HG02759 (cell line): Measurements from ENCODE around the gene TPBG.

ENCODE experiments used
- ATAC-seq: cut with Tn5 transposase; IDR thresholded peaks from one replicate; pipeline ENCODE4 v1.9.1; 2021; ENCODE audit warnings: mild to moderate bottlenecking, moderate library complexity; ENCODE audit not compliant: unreplicated experiment

Gene TPBG

DNA sequence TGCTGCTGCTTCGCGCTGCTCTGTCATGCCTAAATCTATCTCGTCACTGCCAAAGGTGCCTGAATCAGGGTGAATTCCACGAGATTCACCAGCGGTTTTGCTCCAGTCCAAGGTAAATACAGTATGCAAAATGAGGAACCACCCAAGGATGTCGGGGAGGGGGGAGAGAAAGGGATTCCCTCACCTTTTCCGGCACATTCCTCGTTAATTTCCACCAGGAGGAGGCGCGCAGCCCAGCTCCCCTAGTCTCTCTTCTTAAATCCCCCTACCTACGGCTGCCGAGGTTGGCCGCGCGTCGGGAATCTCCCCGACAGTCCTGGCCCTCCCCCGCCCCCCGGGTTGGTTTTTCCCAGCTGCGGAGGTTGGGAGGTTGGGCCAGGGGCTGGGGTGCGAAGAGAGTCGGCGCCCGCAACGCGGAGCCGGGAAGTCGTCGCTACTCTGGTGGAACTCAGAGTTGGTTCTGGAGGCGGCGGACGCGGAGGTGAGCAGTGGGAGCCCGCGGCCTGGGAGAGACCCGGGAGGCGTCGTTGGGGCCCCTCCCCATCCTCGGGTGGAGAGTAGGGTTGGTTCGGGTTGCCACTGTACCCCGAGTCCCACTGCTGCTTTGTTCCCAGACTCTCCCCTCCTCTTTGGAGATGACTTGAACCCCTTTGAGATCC is at the start of gene TPBG:
TSS of gene TPBG (plus strand) at position 390 of the 659 bp plus-strand sequence. CDS start 1,145 bp downstream, outside the sequence.
- ATAC-seq, result peak; percentile 50

GRCh38 chr6:82322386-82322785 is 41.2 kb upstream of the TPBG start:
- ATAC-seq, result no peak

GRCh38 chr6:82329766-82330165 is 33.9 kb upstream of the TPBG start:
- no peak for ATAC-seq

GRCh38 chr6:82330171-82330804 is 33.3 kb upstream of the TPBG start:
- ATAC-seq, result no peak

GRCh38 chr6:82331031-82331773 is 32.4 kb upstream of the TPBG start:
- ATAC-seq, result no peak

GRCh38 chr6:82333781-82334180 is 29.8 kb upstream of the TPBG start:
- ATAC-seq, result no peak

DNA sequence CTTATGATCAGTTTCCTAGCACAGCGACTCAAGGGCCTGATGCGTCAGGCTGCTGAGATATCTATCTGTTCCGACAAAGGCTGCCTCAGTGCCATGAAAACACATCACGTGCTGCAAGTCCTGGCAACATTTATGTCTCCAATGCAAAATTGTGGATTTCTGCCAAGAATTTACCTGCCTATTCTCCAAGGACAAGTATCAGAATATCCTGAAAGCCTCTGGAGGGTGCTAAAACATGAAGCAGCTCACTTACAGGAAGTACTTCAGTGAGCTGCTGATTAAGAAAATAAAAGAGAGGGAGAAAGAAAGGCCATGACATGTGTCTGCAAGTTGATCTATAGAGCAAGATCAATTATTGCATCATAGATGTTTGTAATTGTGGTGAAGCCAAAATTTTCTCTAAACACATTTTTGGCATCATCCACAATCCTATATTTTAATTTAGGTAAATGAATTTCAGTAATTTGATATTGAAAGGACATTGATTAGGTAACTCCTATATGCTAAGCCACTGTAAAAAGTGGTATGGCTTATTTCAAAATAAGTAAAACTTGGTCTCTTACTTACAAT is 25.8 kb upstream of the TPBG start:
- no peak for ATAC-seq

- ATAC-seq, result no peak
Measured at GRCh38 chr6:82348130-82348529, 15.5 kb upstream of the TPBG start.

GRCh38 chr6:82353848-82354247 is 9.8 kb upstream of the TPBG start:
- ATAC-seq, result no peak

DNA sequence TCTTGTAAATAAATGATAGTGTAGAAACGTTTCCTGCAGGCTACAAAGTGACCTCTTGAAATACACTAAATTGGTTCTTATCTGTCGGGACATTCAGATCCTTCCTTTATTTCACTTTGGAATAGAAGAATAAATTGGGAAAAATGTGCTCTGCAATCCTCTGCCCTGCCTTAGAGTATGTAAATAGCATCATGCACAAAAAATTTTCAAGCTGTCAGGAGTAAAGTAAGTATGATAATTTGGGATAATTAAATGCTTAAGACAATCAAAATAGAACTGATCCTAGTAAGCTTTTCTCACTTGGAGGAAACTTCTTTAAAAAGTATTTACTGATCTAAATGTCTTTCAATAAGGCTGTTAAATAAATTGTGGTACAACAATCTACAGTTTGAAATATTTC is 3.1 kb upstream of the TPBG start:
- ATAC-seq, result no peak

DNA sequence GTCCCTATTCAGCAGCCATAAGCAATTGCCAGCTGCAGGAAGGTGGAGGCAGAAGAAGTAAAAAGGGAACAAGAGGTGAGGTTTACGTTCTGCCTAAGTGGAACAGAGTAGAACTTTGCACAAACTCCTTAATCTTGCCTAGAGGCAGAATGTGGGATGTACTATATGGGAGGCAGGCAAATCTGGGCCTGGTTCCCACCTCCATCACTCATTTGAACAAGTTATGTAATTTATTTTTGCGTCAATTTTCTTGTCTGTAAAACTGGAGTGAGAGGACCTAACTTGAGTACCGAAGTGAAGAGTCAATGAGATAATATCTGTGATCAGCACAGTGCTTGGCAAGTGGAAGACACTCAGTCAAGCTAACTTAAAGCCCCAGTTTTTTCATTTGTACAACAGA is 2.0 kb upstream of the TPBG start:
- no peak for ATAC-seq

DNA sequence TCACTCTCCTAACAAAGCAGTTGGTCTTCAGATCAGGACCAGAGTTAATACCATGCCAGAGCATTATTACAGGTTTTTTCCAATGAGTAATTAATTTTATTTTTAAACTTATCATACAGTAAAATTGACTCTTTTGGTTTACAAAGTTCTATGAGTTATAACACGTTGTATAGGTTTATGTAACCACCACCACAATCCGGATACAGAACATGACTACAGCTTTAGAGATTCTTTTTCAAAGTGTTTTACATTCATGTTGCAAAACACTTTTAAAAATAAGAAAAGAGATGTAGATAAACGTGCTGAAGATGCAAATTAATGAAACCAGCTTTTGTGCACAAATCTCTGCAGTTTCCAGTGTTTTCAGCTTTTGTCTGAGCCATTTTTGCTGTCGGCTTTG is 1.5 kb upstream of the TPBG start:
- ATAC-seq, result no peak

DNA sequence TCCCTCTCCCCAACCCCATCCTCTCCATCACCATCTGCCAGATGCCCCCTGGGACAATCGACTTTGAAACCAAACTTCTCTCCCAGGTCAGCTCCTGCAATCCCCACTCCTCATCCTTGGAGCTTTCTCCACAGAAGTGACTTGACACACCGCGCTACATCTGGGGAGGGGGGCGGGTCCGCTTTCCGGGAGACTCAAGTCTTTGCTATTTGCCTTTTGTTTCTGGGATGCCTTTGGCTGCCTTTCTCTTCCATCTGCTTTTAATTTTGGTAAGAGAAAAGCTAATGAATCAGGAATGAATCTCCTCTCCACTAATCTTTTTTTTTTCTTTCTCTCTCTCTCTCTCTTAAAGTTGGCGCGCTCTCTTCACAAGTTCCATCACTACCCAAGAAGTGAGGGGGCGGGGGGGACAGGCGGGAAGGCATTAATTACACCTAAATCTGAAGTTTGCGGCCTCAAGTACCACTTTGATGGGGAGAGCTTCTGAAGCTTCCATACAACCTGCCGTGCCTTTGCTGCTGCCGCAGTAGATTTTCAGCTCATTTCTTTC is 664 bp upstream of the TPBG start:
- ATAC-seq, result no peak

DNA sequence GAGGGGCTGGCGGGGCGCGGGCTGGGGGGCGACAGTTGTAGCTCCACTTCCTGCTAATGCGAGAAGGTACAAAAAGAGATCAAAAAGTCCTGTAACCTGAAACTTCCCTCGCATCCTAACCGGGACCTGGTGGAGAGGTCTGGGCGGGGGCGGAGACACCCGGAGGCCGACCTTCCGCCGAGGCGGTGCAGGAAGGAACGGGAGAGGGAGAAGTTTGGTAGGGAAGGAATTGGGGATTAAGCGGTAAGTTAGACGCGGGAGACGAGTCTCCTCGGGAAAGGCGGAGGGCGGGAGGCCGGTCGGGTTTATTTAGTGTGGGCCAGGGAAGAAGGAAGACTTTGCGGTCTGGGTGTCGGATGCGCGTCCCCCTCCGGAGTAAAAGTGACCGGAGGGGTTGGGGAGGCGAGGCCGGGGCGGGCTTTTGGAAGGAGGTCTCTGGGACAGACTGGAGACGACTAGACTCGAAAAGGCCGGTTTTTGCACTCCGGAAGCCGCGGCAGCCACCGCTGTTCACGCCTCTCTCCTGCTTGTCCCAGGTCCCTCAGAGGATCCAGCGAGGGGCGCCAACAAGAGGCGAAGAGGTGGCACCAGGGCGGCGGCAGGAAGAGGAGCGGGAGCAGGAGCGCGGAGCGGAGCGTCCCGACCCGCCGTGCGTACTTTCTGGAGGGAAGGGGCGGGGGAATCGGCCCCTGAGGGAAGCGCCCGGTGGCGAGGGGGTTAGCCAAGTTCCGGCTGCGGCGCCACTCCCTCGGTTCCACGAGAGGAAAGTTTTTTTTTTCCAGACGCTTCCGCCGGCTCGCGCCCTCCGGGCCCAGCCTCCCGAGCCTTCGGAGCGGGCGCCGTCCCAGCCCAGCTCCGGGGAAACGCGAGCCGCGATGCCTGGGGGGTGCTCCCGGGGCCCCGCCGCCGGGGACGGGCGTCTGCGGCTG is 734 bp downstream of the TPBG start:
- peak; percentile 39 for ATAC-seq

DNA sequence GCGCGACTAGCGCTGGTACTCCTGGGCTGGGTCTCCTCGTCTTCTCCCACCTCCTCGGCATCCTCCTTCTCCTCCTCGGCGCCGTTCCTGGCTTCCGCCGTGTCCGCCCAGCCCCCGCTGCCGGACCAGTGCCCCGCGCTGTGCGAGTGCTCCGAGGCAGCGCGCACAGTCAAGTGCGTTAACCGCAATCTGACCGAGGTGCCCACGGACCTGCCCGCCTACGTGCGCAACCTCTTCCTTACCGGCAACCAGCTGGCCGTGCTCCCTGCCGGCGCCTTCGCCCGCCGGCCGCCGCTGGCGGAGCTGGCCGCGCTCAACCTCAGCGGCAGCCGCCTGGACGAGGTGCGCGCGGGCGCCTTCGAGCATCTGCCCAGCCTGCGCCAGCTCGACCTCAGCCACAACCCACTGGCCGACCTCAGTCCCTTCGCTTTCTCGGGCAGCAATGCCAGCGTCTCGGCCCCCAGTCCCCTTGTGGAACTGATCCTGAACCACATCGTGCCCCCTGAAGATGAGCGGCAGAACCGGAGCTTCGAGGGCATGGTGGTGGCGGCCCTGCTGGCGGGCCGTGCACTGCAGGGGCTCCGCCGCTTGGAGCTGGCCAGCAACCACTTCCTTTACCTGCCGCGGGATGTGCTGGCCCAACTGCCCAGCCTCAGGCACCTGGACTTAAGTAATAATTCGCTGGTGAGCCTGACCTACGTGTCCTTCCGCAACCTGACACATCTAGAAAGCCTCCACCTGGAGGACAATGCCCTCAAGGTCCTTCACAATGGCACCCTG is 1.6 kb downstream of the TPBG start:
- peak; percentile 27 for ATAC-seq

DNA sequence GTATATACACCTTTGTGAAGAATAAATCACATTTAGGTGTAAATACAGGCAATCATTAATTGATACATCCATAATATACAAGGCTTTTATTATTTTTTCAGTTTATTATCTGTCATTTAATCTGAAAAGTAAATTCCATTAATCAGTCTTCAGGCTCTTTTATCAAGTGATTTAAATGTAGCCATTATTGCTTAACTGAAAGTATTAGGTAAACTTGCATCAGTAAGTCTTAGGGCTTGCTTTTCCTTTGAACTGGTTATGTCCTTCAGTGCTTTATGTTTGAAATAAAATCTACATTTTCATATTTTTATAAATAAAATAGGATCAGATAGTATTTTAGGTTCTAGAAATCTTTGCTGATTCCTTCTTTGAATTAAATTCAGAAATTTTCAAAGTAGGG is 4.1 kb downstream of the TPBG start:
- no peak for ATAC-seq

GRCh38 chr6:82370788-82371187 is 7.2 kb downstream of the TPBG start:
- ATAC-seq, result no peak

- no peak for ATAC-seq
Measured at GRCh38 chr6:82371799-82372546, 8.4 kb downstream of the TPBG start.

DNA sequence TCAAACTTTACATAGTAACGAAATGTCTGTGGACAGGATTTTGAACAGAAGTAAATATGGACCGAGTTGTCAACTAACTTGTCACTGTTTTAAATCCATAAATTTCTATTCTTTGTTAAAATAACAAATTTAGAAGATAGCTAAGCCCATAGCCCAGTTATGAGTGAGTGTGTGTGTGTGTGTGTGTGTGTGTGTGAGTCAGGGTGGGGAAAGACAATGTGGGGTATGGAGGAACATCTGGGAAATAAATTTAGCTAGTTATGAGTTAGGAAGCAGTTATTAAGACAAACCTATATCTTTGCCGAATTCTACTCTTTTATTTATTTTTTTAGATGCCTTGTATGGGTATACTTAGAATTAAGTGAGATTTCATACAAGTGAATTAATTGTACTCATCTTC is 9.0 kb downstream of the TPBG start:
- no peak for ATAC-seq
